SK-N-SH (cell line): ENCODE measurements around the gene ARHGEF26. TPM values are rescaled to one million over a fixed set of nuclear protein-coding genes. Genes with fewer than 3 reads are reported as not detected.
A peak's percentile ranks its signal among the peaks of the same experiment; 100 is the strongest.

Experiments used
- CTCF ChIA-PET: fragments of 300-600, 350-600 bp; formaldehyde crosslinking; extraction: SDS; loops from one replicate; lab custom pipeline; 2021; lab: Yijun Ruan, JAX
- POLR2A ChIA-PET: fragments of 350-600 bp; sonication (Branson Sonifier 250); formaldehyde crosslinking; extraction: SDS; loops from one replicate; lab custom pipeline; 2020; ENCODE audit warnings: antibody characterized with exemption, inconsistent platforms; lab: Yijun Ruan, JAX
- DNase-seq: peaks from one replicate; pipeline ENCODE4 v3.0.0; 2012
- H2AFZ ChIP-seq: fragments of 200-600 bp; sonication (generic); 2 replicates; pipeline ENCODE4 v1.8.1; 2016; ENCODE audit warnings: antibody characterized with exemption, mild to moderate bottlenecking, low read depth
- H3F3A ChIP-seq: fragments of 200-600 bp; sonication (generic); replicated peaks from 2 replicates; pipeline ENCODE3; 2016; ENCODE audit warnings: antibody characterized with exemption, mild to moderate bottlenecking; ENCODE audit not compliant: insufficient read depth
- H3K27ac ChIP-seq, 2 experiments: fragments of 200-500 bp in 1 of 2; fragments of 200-600 bp in 1 of 2; sonication (Bioruptor generic) in 1 of 2; sonication (generic), shearing (Covaris generic) in 1 of 2; 2 replicates each; pipeline versions ENCODE4 v1.5.1 to v1.6.1; 2014 to 2016; ENCODE audit warnings: low read depth in 2 of 2, inconsistent platforms in 1 of 2, low read length in 1 of 2, mild to moderate bottlenecking in 1 of 2, mixed read lengths in 1 of 2
- H3K27me3 ChIP-seq: fragments of 200-600 bp; sonication (generic), shearing (Covaris generic); 2 replicates; pipeline ENCODE4 v1.6.1; 2016; ENCODE audit warnings: mixed run types; ENCODE audit not compliant: insufficient read depth
- H3K36me3 ChIP-seq, 2 experiments: fragments of 200-500 bp in 1 of 2; fragments of 200-600 bp in 1 of 2; sonication (Bioruptor generic) in 1 of 2; sonication (generic) in 1 of 2; replicated peaks in 1 of 2; 2 replicates each; pipeline versions ENCODE3 to v1.5.1; 2014 to 2016; ENCODE audit warnings: low read length in 1 of 2, mild to moderate bottlenecking in 1 of 2; ENCODE audit not compliant: insufficient read depth in 2 of 2, control insufficient read depth in 1 of 2
- H3K4me1 ChIP-seq, 2 experiments: fragments of 200-500 bp in 1 of 2; fragments of 200-600 bp in 1 of 2; sonication (Bioruptor generic) in 1 of 2; sonication (generic), shearing (Covaris generic) in 1 of 2; 2 replicates each; pipeline versions ENCODE4 v1.5.1 to v1.6.1; 2014 to 2016; ENCODE audit warnings: low read depth in 1 of 2, low read length in 1 of 2, mixed run types in 1 of 2; ENCODE audit not compliant: insufficient read depth in 2 of 2, control insufficient read depth in 1 of 2
- H3K4me2 ChIP-seq: fragments of 200-600 bp; sonication (generic), shearing (Covaris generic); 2 replicates; pipeline ENCODE4 v1.6.1; 2017; ENCODE audit warnings: mixed run types
- H3K4me3 ChIP-seq, 2 experiments: fragments of 200-500 bp in 1 of 2; fragments of 200-600 bp in 1 of 2; sonication (Bioruptor generic) in 1 of 2; sonication (generic), shearing (Covaris generic) in 1 of 2; 2 replicates each; pipeline versions ENCODE4 v1.5.1 to v1.8.1; 2014 to 2016; ENCODE audit warnings: low read depth in 2 of 2, inconsistent platforms in 1 of 2, low read length in 1 of 2, mild to moderate bottlenecking in 1 of 2, mixed read lengths in 1 of 2, moderate library complexity in 1 of 2
- H3K79me2 ChIP-seq: fragments of 200-600 bp; sonication (generic); 2 replicates; pipeline ENCODE4 v1.8.1; 2017; ENCODE audit warnings: mild to moderate bottlenecking; ENCODE audit not compliant: insufficient read depth
- H3K9ac ChIP-seq: fragments of 200-600 bp; sonication (generic); 2 replicates; pipeline ENCODE4 v1.6.1; 2017; ENCODE audit warnings: mixed run types
- H3K9me2 ChIP-seq: fragments of 200-600 bp; sonication (generic); 2 replicates; pipeline ENCODE4 v1.6.1; 2017; ENCODE audit warnings: mixed run types
- H3K9me3 ChIP-seq: fragments of 200-600 bp; sonication (generic); 2 replicates; pipeline ENCODE4 v1.6.1; 2017; ENCODE audit warnings: mixed run types, mild to moderate bottlenecking, moderate library complexity
- H4K20me1 ChIP-seq: fragments of 200-600 bp; sonication (generic); 2 replicates; pipeline ENCODE4 v1.6.1; 2017; ENCODE audit warnings: mild to moderate bottlenecking, mixed run types; ENCODE audit not compliant: insufficient read depth
- ELF1 ChIP-seq: IDR thresholded peaks from 2 replicates; pipeline ENCODE4 v1.4.0; 2012
- FOXM1 ChIP-seq: IDR thresholded peaks from 2 replicates; pipeline ENCODE4 v1.4.0; 2012; ENCODE audit warnings: low read depth, mild to moderate bottlenecking
- GABPA ChIP-seq: IDR thresholded peaks from 2 replicates; pipeline ENCODE4 v1.4.0; 2012; ENCODE audit warnings: low read depth, mild to moderate bottlenecking
- GATA2 ChIP-seq: sonication (generic); formaldehyde crosslinking; IDR thresholded peaks from 2 replicates; pipeline ENCODE4 v1.5.0; 2020; ENCODE audit warnings: mild to moderate bottlenecking, missing genetic modification reagents
- IRF3 ChIP-seq: fragments of 150-350 bp; IDR thresholded peaks from 2 replicates; pipeline ENCODE4 v1.6.1; 2016; ENCODE audit warnings: mild to moderate bottlenecking, low read depth, low read length
- NFIC ChIP-seq: IDR thresholded peaks from 2 replicates; pipeline ENCODE4 v1.4.0; 2012; ENCODE audit warnings: borderline replicate concordance
- NRF1 ChIP-seq: IDR thresholded peaks from 2 replicates; pipeline ENCODE4 v1.6.1; 2012; ENCODE audit warnings: low read depth, mild to moderate bottlenecking, low read length
- PBX3 ChIP-seq: IDR thresholded peaks from 2 replicates; pipeline ENCODE4; 2012
- RAD21 ChIP-seq: IDR thresholded peaks from 2 replicates; pipeline ENCODE4 v1.6.1; 2012; ENCODE audit warnings: mild to moderate bottlenecking, low read length
- RCOR1 ChIP-seq: fragments of 150-350 bp; IDR thresholded peaks from 2 replicates; pipeline ENCODE4 v1.6.1; 2017; ENCODE audit warnings: antibody characterized with exemption, low read length
- REST ChIP-seq: IDR thresholded peaks from 2 replicates; pipeline ENCODE4 v1.6.1; 2012; ENCODE audit warnings: mild to moderate bottlenecking, low read depth, low read length, moderate library complexity
- RFX5 ChIP-seq: IDR thresholded peaks from 2 replicates; pipeline ENCODE4 v1.6.1; 2012; ENCODE audit warnings: mild to moderate bottlenecking, improper control_type of control experiment, low read length
- TAF1 ChIP-seq: IDR thresholded peaks from 2 replicates; pipeline ENCODE4 v1.6.1; 2012; ENCODE audit warnings: low read depth, mild to moderate bottlenecking, low read length, moderate library complexity, borderline replicate concordance
- USF1 ChIP-seq: IDR thresholded peaks from 2 replicates; pipeline ENCODE4 v1.4.0; 2012; ENCODE audit warnings: low read depth, borderline replicate concordance
- WGBS: methylation state at CpG from one replicate; pipeline ENCODE4 v1.1.6; 2017; ENCODE audit warnings: low lambda C conversion rate; 5-methylcytosine and 5-hydroxymethylcytosine counted together
- polyA plus RNA-seq, 3 experiments: library from polyadenylated mRNA; depleted of rRNA; stranded (reverse); fragments of >200 nt; gene quantifications; 2 replicates each; pipeline ENCODE4 v1.2.3, GENCODE V29; 2012
- TF ChIP-seq, protein P1 (sequence below): fragments of 200-600 bp; sonication (generic); IDR thresholded peaks from 2 replicates; pipeline ENCODE4 v1.6.1; 2017; ENCODE audit warnings: antibody characterized with exemption, mild to moderate bottlenecking, moderate library complexity
- TF ChIP-seq, protein P2 (sequence below): IDR thresholded peaks from 2 replicates; pipeline ENCODE4 v1.4.0; 2012; ENCODE audit warnings: low read depth, borderline replicate concordance

The ARHGEF26 gene
- polyA plus RNA-seq, 1 of the 3 experiments (the other 2 are of a cell fraction): 1.2 TPM

DNA sequence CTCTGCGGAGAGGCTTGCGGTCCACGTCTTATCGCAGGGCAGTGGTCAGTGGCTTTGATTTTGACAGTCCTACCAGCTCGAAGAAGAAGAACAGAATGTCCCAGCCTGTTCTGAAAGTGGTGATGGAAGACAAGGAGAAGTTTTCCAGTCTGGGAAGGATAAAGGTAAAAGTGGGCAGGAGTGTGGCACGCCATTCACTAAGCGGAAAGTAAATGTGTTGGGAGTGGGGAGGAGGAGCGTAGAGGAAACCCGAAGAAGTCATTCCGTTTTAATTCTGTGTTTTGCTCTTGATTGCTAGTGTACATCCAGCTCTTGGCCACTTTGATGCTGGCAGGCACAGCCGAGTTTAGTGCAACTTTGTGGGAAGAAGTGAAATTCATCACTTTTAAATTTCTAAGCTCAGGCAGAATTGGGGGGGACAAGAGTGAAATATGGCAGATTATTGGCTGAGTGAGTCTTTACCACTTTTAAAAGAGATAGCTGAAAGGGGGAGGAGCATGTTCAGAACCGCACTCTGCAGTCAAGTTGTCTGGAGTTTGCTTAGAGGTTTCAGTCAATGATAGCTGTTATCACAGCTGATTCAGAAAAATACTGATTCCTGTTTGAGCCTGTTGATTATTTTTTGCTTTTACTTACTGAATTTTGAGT lies 1.8 kb downstream of the ARHGEF26 start:
- Histone ChIP-seq H3K9me2 (no peaks in the 10 kb centered on the region), H2AFZ (no peak overlapping the region), H3F3A (peaks cover 6% of the 10 kb centered on the region), H3K27me3 (no peaks in the 10 kb centered on the region), H3K36me3 (no peaks in the 10 kb centered on the region), H3K79me2 (no peaks in the 10 kb centered on the region), H3K9me3 (no peaks in the 10 kb centered on the region), H3K27ac (no peak overlapping the region; a peak in 1 of 4 replicates), H3K4me2 (peak overlapping the region; percentile 94), H3K9ac (no peak overlapping the region), H3K4me3 (peak overlapping the region in 1 of 2 experiments; percentile 23; a peak in 3 of 4 replicates), H3K4me1 (peaks cover 4 to 6% of the 10 kb centered on the region in 2 experiments; a peak in 3 of 4 replicates), H4K20me1 (no peaks in the 10 kb centered on the region)
- ChIA-PET CTCF (no interaction called here), POLR2A (no interaction called here)
- 79% methylated on average over 12 of the region's 12 CpGs for WGBS
- no peak for DNase-seq
- TF ChIP-seq RAD21: no peak
- TF ChIP-seq USF1: no peak
- no peak for TF ChIP-seq ELF1
- TF ChIP-seq PBX3: no peak
- TF ChIP-seq GATA2 (CRISPR knock-in tag): no peak
- no peak for TF ChIP-seq TAF1
- TF ChIP-seq NRF1: no peak
- TF ChIP-seq, protein P1, sequence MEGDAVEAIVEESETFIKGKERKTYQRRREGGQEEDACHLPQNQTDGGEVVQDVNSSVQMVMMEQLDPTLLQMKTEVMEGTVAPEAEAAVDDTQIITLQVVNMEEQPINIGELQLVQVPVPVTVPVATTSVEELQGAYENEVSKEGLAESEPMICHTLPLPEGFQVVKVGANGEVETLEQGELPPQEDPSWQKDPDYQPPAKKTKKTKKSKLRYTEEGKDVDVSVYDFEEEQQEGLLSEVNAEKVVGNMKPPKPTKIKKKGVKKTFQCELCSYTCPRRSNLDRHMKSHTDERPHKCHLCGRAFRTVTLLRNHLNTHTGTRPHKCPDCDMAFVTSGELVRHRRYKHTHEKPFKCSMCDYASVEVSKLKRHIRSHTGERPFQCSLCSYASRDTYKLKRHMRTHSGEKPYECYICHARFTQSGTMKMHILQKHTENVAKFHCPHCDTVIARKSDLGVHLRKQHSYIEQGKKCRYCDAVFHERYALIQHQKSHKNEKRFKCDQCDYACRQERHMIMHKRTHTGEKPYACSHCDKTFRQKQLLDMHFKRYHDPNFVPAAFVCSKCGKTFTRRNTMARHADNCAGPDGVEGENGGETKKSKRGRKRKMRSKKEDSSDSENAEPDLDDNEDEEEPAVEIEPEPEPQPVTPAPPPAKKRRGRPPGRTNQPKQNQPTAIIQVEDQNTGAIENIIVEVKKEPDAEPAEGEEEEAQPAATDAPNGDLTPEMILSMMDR: no peak
- no peak for TF ChIP-seq RCOR1
- no peak for TF ChIP-seq IRF3
- TF ChIP-seq REST: no peak
- no peak for TF ChIP-seq GABPA
- TF ChIP-seq FOXM1: no peak
- no peak for TF ChIP-seq RFX5
- TF ChIP-seq, protein P2, sequence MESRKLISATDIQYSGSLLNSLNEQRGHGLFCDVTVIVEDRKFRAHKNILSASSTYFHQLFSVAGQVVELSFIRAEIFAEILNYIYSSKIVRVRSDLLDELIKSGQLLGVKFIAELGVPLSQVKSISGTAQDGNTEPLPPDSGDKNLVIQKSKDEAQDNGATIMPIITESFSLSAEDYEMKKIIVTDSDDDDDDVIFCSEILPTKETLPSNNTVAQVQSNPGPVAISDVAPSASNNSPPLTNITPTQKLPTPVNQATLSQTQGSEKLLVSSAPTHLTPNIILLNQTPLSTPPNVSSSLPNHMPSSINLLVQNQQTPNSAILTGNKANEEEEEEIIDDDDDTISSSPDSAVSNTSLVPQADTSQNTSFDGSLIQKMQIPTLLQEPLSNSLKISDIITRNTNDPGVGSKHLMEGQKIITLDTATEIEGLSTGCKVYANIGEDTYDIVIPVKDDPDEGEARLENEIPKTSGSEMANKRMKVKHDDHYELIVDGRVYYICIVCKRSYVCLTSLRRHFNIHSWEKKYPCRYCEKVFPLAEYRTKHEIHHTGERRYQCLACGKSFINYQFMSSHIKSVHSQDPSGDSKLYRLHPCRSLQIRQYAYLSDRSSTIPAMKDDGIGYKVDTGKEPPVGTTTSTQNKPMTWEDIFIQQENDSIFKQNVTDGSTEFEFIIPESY: no peak
- TF ChIP-seq NFIC: no peak
